NCI-H146 (cell line): ENCODE data around the gene CERS6.

ENCODE experiments used
- DNase-seq: peaks from one replicate; lab custom pipeline; 2025; lab: John Stamatoyannopoulos, UW

Gene CERS6

GRCh38 chr2:168801961-168802858, 346.1 kb downstream of the CERS6 start, which contains the start of gene NOSTRIN:
Gene NOSTRIN, plus strand, starts transcription at chr2:168802637. Its CDS starts 10 bp downstream, at chr2:168802647.
- DNase-seq = no peak

DNA sequence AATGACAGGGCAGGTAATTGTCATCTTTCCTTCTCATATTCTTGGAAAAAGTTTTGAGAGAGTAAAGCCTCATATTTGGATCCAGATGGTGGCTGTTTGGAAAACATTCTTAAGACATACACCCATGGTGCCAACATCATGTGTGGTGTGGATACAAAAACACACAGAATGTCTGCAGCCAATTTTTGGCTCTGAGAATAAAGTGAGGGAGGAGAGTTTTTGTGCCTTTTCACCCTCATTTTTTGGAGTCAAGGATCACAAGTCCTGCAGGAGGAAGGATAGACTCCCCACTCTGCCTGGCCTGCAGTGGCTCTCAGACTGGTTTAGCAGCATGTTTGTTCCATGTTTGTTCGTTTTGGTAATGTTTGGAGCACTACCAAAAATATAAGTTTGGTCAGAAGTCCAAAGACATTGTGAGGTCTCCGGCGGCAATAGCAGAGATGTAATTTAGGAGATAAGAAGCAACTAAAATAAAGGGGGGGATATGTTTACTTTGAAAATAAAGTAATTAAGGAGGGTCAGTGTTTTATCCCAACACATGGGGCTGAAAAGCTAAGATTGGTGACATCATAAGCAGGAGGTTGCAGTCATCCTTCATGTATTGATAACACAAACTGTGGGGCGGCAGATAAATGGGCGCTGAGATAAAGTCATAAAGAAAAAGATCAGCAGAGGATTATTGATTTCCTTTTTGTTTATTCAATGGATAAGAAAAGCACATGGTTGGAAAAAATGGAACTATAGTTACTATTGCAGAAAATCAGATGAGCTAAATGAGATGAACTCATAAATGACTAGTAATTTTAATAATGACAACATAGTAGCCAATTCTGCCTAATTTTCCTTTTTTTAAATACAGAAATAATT, 347.0 kb downstream of the CERS6 start:
- DNase-seq = peak; percentile 1

DNA sequence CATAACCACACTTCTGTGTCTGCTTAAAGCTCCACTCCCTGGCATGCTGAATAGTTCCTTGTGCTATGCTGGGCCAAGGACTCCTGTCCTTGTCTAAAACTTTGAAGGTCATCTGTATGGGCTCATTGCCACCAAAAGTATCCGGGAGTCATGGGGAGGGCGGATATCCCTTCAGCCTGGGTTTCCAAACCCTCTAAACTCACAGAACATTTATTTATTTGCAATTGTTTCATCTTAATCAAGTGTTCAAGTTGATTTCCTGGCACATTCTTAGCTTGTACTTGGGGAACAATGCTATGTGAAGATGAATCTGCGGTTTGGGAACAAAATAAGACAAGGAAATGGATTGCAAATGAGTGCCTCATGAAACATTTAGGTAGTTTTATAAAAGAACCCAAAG, 348.1 kb downstream of the CERS6 start:
- DNase-seq = no peak

DNA sequence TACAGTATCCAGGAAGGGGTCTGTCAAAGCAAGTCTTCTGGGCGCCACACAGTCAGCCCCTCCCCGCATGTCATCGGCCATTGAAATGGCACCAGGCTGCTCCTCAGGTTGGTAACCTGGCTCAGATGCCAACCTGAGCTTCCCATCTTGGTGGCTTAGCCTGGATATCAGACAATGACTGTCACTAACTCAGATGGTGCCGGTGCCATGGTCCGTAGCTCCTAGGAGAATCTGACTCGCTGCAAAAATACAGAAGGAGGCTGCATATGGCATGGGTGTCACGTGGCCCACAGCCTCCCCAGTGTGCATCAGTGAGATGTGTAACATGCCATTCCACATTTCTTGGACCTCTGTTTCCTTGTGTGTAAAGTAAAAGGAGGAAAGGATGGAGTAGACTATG, 349.5 kb downstream of the CERS6 start:
- DNase-seq = no peak

DNA sequence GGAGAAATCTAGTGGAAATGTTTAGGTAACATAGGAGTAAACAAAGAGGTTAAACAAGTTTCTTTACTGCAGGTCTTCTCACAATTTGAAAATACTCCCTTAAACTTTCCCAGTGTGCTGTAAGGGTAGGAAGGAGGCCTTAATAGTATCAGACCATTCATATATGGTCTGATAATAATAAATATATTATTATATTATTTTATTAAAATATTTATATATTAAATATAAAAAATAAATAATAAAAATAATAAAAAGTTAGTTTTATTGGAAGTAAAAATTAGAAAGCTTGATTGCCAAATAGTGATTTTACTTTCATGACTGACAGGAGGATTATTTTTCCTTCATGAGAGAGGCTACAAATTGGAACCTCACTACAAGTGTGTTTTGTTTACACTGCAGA, 353.5 kb downstream of the CERS6 start:
- DNase-seq = no peak

DNA sequence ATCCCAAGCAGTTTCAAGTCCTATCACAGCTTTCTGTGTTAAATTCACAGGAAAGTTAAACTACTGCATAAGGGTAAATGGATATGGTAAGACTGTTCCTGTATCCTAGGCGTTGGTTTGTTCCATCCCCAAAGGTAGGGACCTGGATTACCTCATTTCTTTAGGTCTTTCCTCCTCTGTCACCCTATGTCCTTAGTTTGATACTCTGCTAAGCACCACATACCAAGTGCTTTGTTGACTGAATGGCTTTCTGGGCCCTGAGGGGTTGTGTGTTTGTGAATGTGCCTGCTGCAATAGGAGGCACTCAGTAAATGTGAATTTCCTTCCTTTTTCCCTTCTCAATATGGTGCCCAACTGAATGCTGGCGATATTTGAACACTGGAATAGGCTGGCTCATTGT, 354.2 kb downstream of the CERS6 start:
- DNase-seq = no peak

- DNase-seq = no peak
Observed at GRCh38 chr2:168811696-168812095, 355.6 kb downstream of the CERS6 start.

GRCh38 chr2:168814046-168814445, 358.0 kb downstream of the CERS6 start:
- DNase-seq = no peak

DNA sequence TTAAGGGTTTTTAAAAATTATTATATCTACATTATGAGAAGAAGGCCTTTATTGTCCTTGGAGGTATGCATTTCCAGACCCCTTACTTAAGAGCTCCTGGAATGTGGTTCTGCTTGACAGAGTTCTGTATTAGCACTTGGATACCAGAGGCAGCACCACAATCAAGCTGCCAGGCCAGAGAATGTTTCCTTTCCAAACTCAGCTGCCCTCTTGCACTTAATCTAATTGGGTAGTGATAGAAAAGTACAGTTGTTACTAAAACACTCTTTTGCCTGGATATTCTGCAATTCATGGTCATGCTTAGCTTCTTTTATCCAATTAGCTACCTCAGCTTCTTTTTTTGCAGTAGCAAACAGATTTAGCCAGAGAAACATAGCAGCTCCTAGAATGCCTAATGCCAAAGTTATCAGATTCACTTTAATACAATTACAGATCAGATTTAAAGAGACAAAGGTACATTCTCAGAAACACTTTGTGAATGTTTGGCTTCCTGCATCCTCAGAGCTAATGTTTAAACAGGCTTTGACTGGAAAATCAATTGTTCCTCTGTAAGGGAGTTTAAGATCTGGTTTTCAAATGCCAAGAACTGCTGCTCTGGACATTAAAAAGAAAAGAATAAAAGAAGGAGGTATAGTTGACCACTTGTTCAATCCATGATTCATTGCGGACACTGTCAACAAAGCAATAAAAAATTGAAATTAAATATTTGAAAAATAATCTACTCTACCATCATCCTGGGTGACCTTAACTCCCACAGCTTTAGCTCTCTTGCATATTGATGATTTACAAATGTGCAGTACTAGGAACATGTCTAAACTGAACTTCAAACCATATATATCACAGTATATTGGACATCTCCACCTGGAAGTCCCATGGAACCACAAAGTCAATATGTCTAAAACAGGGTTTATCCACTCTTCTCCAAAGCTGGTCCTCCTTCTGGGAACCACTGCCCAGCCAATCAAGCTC, 359.2 kb downstream of the CERS6 start:
- DNase-seq = no peak

- no peak for DNase-seq
Observed at GRCh38 chr2:168816369-168816768, 360.3 kb downstream of the CERS6 start.

GRCh38 chr2:168819050-168819715, 363.1 kb downstream of the CERS6 start:
- no peak for DNase-seq

DNA sequence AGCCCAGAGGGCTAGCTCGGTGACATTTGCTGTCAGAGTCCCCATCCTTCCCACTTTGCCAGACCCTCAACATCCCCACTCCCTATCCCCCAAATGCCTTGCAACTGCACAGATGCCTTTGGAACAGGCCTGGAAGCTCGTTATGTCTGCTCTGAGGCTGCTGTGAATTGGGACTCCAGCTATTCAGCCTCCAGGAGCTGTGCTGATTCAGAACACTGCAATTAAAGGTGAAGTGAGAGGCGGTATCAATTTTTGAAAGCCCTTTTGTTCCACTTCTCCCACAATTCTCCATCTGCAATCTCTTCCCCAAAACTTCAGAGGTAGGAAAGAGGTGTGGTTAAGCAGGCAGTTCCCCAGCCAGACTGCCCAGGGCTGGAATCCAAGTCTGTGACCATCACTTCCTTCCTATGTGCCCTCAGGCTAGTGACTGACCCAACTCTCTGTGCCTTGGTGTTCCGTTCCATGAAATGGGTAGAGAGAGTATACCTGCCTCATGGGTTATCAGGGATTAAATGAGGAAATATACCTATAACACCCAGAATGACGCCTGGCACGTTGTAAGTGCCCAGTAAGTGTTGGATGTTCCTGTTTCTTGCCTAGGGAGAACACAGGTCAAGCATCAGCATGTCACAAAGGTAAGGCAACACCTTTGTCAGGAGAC, 363.9 kb downstream of the CERS6 start:
- DNase-seq = no peak

GRCh38 chr2:168821577-168821976, 365.5 kb downstream of the CERS6 start:
- no peak for DNase-seq

DNA sequence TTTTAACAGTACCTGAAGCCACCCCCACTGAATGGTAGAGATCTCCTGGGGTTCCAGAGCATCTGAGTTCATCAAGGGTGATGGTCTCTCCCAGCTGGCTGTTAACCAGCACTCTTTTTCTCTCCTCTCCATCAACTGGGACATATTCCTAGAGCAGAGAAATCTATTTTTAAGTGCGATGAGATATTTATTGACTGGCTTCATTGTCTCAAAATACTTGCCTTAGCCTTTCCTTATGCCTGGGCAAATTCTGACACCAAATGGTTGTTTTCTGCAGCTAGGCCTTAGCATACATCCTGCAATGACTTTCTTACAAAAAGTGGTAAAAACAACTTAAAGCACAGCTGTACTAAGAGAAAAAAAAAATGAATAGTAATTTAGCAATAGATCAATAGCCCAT, 365.9 kb downstream of the CERS6 start:
- no peak for DNase-seq
